Activated CD4-positive, alpha-beta T cell treated with anti-CD3 and anti-CD28 coated beads, Interleukin-2, Interleukin-6, amounts not matched to agents 100 ng/mL and 50 ng/mL, durations not matched to agents 16 hours and 8 hours (primary cell): ENCODE data around the gene GRM1.

ENCODE experiments used
- DNase-seq: peaks from one replicate; pipeline ENCODE4 v3.0.0-alpha.2; 2020

GRM1 gene

DNA sequence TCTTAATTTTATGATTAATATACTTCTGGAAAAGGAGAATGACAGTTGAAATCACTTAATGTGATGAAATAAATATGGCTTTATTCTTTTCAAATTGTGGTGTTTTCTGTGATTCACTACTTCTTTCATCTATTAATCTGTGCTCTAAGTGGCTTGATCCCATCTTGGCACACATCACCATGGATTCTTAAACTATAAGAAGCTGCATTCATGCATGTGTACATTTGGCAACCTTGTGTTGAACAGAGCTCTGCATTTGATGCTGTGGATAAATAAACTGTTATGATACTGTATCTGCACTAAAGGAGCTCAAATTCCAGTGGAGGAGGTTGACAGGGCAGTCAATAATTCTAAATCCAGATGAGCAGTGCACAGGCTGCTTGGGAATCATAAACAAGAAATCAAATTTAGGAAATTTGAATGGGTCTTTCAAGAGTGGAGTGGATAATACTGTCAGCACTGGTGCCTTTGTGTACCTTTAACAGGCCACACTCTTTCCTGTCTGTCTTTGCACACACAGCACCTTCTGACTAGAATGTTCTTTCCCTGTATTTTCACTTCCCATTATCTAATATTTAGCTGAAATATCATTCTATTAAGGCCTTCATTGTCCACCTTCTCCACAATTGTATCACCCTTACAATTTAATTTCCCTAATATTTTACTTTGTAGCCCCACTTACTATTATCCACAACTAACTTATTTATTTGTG is 252.9 kb downstream of the GRM1 start:
- DNase-seq: no peak

DNA sequence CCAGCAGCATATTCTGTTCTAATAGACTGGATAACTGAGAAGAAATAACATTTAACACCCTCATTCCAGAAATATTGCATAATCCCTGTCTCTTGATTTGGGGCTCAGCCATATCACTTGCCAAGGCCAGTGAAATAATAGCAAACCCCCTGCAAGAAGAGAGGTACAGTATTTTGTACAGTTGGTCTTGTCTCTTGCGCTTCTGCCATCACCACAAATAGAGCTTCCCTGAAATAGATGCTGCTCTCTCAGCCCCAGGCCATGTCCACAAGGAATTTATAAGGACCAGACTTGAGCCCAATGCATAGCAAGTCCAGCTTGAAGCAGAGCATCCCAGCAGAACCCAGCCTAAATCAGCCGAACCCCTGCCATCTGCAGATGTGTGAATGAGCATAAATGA is 254.0 kb downstream of the GRM1 start:
- DNase-seq: no peak

GRCh38 chr6:146284311-146284710 is 255.4 kb downstream of the GRM1 start:
- DNase-seq: no peak

GRCh38 chr6:146286961-146287360 is 258.1 kb downstream of the GRM1 start:
- no peak for DNase-seq

GRCh38 chr6:146287691-146288369 is 259.0 kb downstream of the GRM1 start:
- DNase-seq: no peak

DNA sequence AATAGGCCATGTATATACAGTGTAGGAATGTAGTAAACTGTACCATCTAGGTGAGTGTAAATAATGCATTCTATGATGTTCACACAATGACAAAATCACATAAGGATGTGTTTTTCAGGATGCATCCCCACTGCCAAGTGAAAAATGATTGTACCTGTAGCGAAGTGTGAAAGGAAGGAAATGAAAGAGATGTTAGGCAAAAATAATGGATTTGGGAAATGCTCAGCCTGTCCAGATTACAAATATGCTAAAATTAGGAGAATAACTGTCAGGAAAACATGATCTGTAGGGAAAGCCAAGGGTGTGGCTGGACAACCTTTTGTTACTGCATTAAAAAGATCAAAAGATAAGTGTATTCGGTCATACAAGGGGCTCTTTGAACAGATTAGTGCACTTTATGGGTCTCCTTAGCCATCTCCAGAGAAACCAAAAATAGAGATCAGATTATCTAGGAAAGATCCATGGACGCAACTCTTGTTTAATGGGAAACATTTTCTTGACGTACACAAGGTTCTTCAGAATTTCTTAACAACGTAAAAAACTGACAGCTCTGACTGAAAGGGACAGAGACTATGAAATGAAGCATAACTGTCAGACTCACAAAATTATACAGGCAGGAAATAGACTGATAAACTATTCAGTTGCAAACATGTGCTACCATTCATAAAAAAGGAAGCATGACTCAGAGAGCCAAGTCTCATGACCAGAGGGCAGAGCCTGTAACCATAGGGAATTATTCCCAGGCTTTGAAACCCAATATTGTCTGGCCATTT is 261.1 kb downstream of the GRM1 start:
- no peak for DNase-seq

DNA sequence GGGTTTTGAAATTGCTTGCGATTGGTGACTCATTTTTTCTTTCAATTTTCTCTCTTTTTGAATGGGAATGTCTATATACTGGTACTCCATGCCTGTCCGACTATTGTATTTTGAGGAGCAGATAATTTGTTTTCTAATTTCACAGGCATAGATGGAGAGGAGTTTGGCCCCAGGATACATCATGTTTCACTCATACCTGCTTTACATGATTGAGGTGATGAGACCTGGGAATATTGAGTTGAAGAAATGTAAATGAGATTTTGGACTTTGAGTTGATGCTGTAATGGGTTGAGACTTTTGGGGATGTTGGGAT is 261.7 kb downstream of the GRM1 start:
- DNase-seq: no peak

DNA sequence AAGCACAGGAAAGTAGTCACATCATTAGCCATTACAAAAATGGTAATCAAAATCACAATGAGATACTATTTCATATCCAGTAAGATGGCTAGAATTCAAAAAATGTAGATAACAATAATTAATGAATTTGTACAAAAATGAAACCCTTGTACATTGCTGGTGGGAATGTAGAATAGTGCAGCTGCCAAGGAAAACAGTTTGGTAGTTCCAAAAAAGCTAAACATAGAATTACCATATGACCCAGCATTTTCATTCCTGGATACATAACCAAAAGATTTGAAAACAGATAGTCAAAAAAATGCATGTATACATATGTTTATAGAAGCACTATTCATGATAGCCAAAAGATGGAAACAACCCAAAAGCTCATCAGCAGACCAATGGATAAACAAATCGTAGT is 263.6 kb downstream of the GRM1 start:
- no peak for DNase-seq

GRCh38 chr6:146295695-146296094 is 266.8 kb downstream of the GRM1 start:
- no peak for DNase-seq

- no peak for DNase-seq
Observed at GRCh38 chr6:146297815-146298214, 269.0 kb downstream of the GRM1 start.

DNA sequence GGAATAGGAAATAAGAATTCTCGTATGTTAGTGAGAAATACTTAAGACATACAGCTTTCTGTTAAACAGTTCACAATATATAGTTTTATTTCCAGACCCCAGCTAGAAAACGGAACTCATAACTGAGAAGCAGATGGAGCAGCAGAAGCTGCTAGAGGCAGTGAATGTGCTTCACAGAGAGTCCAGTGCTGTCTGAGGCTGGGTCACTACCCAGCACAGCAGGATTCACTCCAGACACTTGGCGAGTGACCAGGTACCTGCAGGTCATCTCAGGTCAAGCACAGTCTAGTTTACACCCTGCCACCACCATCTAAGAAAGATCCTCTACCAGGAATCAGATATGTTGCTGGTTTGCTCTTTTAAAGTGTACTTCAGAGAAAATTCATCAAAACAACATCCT is 271.7 kb downstream of the GRM1 start:
- DNase-seq: no peak

DNA sequence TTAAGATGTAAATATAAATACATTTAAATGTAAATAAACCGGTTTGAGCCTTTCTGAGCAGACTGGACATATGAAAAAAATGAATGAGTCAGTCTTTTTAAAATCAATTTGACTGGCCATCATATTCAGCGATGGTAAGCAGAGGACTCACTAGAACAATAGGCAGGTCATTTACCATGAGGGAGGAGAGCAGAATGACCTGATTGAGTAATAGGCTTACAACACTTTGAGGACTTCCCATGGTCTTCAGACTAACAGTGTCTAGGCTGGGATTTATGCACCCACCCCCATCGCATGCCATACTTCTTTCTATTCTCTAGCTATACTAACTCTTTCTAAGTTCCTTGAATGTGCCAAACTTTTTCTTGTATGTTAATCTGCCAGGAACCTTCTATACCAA is 272.9 kb downstream of the GRM1 start:
- DNase-seq: no peak

DNA sequence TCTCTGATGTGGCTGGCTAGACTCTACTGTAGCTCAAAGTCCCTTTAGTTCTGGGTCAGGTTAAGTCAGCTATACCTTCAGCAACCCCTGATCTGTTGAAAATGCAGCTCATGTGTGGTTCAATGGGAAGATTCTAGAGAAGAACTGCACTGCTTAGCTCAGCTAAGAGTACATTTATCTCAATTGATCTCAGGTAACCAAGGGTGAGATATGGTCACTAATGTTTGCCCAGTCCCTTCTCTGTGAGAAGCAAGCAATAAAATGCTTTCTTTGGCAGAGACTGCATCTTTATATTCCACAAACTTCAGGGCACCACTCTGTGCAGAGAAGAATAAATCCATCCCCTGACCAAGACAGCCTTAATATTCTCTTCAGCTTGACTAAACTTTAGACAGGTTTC is 274.1 kb downstream of the GRM1 start:
- DNase-seq: no peak

DNA sequence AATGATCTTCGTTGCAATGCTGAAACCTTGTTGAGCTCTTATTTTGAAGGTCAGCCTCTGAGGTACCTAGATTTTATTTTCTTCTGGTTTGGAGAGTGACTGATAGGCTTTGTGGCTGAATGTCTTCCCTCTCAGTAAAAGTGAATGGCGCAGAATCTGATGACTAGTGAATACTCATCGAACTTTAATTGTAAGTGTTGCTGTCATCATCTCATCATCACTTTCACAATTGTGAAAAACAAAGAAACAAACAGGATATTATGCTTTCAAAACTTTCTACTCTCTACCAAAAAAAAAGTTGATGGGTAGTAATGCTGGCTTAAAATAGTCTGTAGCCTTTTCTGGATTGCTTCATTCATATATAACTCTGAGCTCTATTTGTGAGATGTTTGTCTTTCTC is 275.3 kb downstream of the GRM1 start:
- no peak for DNase-seq

DNA sequence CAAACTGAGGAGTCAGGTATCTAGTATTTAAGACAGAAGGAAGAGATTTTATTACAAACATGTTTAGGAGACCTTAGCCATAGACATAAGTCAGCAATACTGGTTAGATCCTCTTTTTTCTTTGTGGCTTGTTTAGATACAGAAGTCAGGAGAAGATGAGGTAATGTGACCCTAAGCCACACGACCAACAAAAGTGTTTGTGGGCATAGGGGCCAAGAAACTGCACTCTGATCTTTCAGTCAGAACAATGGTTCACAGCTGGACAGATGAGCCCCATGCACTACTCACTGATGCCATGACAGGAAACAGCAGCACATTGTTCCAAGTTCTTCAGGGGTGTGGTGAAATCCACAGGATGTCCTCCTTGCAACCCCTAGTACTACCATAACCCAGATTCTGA is 276.2 kb downstream of the GRM1 start:
- no peak for DNase-seq

- DNase-seq: no peak
Observed at GRCh38 chr6:146305951-146306350, 277.1 kb downstream of the GRM1 start.

GRCh38 chr6:146310628-146311027 is 281.8 kb downstream of the GRM1 start:
- DNase-seq: no peak

GRCh38 chr6:146311079-146311478 is 282.2 kb downstream of the GRM1 start:
- no peak for DNase-seq

- DNase-seq: no peak
Observed at GRCh38 chr6:146312608-146313007, 283.7 kb downstream of the GRM1 start.

- no peak for DNase-seq
Observed at GRCh38 chr6:146315381-146316174, 286.7 kb downstream of the GRM1 start.

- no peak for DNase-seq
Observed at GRCh38 chr6:146316175-146316495, 287.3 kb downstream of the GRM1 start.

GRCh38 chr6:146331013-146331412 is 302.2 kb downstream of the GRM1 start:
- no peak for DNase-seq

GRCh38 chr6:146335336-146335735 is 306.5 kb downstream of the GRM1 start:
- no peak for DNase-seq

DNA sequence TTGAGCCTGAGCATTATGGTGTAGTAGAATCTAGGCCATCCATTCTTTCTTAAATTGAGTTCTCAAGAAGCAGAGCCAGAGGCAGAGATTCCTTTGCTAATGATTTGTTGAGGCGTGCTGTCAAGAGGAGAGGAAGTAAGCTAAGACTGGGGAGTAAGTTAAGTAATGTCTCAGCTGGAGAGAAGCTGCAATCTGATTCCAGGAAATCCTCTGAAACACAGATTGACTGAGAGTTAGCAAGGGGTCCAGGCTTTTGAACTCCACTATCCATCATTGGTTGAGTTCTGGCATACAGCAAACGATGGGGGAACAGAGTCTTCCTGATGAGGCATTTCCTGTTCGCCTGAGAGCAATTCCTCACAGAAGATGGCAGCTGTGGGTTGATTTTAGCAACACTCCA is 307.3 kb downstream of the GRM1 start:
- DNase-seq: no peak
